Measurements from ENCODE around the gene RGL1.

DNA sequence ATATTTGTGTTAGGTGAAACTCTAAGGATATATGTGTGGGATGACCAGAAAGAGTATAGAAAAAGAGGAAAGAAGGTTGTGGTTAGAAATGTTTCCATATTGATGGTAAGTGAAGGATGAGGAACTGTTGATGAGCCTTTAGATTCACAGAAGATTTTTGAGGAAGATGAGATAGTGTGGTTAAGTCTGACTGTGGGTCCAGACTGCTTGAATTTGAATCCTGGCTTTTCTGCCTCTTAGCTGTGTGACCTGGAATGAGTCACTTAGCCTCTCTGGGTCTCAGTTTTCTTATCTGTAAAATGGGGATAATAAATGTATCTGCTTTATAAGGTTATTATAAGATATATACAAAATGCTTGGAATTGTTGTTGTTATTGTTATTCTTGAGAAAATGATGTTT, 27.5 kb downstream of the RGL1 start:
- TF ChIP-seq, protein P1, sequence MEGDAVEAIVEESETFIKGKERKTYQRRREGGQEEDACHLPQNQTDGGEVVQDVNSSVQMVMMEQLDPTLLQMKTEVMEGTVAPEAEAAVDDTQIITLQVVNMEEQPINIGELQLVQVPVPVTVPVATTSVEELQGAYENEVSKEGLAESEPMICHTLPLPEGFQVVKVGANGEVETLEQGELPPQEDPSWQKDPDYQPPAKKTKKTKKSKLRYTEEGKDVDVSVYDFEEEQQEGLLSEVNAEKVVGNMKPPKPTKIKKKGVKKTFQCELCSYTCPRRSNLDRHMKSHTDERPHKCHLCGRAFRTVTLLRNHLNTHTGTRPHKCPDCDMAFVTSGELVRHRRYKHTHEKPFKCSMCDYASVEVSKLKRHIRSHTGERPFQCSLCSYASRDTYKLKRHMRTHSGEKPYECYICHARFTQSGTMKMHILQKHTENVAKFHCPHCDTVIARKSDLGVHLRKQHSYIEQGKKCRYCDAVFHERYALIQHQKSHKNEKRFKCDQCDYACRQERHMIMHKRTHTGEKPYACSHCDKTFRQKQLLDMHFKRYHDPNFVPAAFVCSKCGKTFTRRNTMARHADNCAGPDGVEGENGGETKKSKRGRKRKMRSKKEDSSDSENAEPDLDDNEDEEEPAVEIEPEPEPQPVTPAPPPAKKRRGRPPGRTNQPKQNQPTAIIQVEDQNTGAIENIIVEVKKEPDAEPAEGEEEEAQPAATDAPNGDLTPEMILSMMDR (conservative IDR thresholded peaks at IDR 0.05; ENCODE audit: low read length): no peak
- no peak for TF ChIP-seq EZH2phosphoT487 (IDR thresholded peaks at IDR 0.05; ENCODE audit: borderline replicate concordance)
